Activated naive CD8-positive, alpha-beta T cell treated with anti-CD3 and anti-CD28 coated beads, Interleukin-2, amount 10 ng/mL, durations not matched to agents 7 days and 5 days (primary cell): ENCODE measurements around the gene TEX50. TPM values are rescaled to one million over a fixed set of nuclear protein-coding genes. Genes with fewer than 3 reads are reported as not detected.
"Not testable (repeated sequence)": the region's sequence is repeated elsewhere in the genome, so short reads cannot be mapped to it uniquely, and the experiment has no call there.

ENCODE experiments used
- ATAC-seq: fragments of 150-1000 bp; cut with Tn5 transposase; one replicate; pipeline ENCODE4 v1.10.0; 2021; ENCODE audit warnings: low read depth, moderate library complexity
- POLR2A ChIA-PET: fragments of 350-600 bp; sonication (Branson Sonifier 250); formaldehyde crosslinking; loops from one replicate; lab custom pipeline; 2021; ENCODE audit warnings: antibody characterized with exemption; lab: Charles Lee
- DNase-seq: peaks from one replicate; pipeline ENCODE4 v3.0.0; 2021
- H3K27ac Mint-ChIP-seq: one replicate; pipeline ENCODE4 v1.8.0; 2022; ENCODE audit warnings: mild to moderate bottlenecking, mixed read lengths
- H3K27me3 Mint-ChIP-seq: one replicate; pipeline ENCODE4 v1.8.0; 2022; ENCODE audit warnings: mild to moderate bottlenecking, moderate library complexity, mixed read lengths
- H3K36me3 Mint-ChIP-seq: one replicate; pipeline ENCODE4 v1.8.0; 2021; ENCODE audit warnings: mild to moderate bottlenecking, mixed read lengths
- H3K4me1 Mint-ChIP-seq: one replicate; pipeline ENCODE4 v1.8.0; 2021; ENCODE audit warnings: mixed read lengths
- H3K4me3 Mint-ChIP-seq: one replicate; pipeline ENCODE4 v1.8.0; 2022; ENCODE audit warnings: mild to moderate bottlenecking, moderate library complexity, mixed read lengths
- H3K9me3 Mint-ChIP-seq: one replicate; pipeline ENCODE4 v1.8.0; 2021; ENCODE audit warnings: mixed read lengths
- total RNA-seq, 2 experiments: library from RNA; stranded (reverse); gene quantifications; one replicate each; pipeline ENCODE4 v1.2.3, GENCODE V29; 2021

The TEX50 gene
- total RNA-seq, 2 experiments from 2014 or later: not detected

DNA sequence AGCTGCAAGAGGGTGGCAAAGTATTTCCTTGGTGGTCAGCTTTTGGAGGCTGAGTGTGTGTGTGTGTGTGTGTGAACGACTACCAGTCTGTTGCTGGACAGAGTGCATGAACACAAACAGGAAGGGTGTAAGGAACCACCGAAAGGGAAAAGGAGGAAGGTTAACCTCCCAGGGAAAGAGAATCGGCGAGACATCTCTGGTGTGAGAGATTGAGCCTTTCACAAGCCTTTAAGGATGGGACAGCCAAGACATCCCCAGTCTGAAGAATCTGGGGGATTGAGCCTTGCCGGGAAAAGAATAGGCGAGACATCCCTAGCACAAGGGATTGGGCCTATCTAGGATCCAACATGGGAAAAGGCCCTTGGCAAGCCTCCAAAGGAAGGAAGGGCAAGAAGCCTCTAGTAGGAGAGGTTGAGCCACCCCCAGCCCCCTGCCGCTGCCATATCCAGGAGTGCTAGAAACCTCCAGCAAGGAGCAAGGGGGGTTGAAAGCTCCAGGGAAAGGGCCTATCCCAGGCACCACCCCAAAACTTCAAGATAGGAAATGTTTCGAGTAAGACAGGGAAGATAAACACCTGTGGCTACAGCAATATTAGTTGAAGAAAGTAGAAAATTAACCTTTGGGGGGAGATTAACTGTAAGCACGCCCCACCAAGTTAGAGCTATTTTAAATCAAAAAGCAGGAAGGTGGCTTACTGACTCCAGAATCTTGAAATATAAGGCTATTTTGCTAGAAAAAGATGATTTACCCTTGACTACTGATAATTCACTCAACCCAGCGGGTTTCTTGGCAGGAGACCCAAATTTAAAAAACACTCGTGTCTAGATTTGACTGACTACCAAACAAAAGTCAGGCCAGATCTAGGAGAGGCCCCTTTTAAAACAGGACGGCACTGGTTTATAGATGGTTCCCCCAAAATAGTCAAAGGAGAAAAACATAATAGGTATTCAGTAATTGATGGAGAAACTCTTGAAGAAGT, 3.2 kb downstream of the TEX50 start:
- Mint-ChIP-seq H3K27me3 (peaks cover 2% of the 10 kb centered on the region), H3K9me3 (peaks cover 5% of the 10 kb centered on the region), H3K4me1 (peaks cover 3% of the 10 kb centered on the region), H3K27ac (no peak overlapping the region), H3K4me3 (no peak overlapping the region), H3K36me3 (peaks cover 2% of the 10 kb centered on the region)
- POLR2A ChIA-PET: no interaction called here
- DNase-seq (no peak), ATAC-seq (no peak)

DNA sequence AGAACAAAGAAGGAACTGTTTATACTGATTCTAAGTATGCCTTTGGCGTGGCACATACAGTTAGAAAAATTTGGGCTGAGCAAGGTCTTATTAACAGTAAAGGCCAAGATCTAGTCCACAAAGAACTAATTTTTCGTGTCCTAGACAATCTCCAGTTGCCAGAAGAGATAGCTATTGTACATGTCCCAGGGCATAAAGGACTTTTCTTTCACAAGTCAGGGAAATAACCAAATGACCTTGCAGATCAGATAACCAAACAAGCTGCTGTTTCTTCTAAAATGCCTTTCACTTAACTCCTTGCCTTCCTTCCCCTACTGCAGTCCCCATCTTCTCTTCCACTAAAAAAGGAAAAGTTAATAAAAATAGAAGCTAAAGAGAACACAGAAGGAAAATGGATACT, 4.0 kb downstream of the TEX50 start:
- Mint-ChIP-seq H3K4me1 (peaks cover 3% of the 10 kb centered on the region), H3K27me3 (peaks cover 2% of the 10 kb centered on the region), H3K4me3 (no peak overlapping the region), H3K9me3 (peaks cover 5% of the 10 kb centered on the region), H3K36me3 (peaks cover 2% of the 10 kb centered on the region), H3K27ac (no peak overlapping the region)
- POLR2A ChIA-PET: no interaction called here
- DNase-seq: no peak
- ATAC-seq: no peak

DNA sequence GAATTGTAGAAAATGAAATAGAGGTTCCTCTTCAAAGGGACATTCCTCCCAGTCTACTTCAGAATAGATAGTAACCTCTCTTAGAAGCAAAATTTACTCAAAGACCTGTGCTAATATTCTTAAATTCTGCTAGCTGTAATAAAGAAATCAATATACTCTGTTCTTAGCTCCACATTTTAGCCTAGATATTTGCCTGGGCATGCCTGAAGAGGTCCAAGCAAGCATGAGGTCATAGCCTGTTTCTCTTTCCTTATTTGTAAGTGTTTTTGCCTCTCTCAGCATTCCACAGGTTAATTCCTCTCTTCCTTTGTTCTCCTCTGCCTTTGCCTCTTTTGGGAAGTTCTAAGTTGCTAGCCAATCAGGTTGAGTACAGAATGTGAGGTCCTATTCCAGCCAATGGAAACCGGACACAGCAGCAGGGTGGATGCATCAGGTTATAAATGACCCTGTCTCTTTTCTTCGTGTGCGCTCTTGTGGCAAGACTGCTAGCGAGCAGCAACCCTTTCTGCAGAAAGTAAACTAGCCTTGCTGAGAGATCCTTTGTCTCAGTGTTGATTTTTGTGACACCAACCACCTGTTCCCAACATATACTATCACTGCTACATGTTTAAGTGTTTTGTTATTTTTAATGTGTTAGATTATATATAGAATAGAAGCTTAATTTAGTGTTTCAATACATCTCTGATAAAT, 7.5 kb downstream of the TEX50 start:
- H3K27me3 Mint-ChIP-seq, H3K4me3 Mint-ChIP-seq, POLR2A ChIA-PET, H3K27ac Mint-ChIP-seq, DNase-seq, ATAC-seq, H3K36me3 Mint-ChIP-seq, H3K9me3 Mint-ChIP-seq, H3K4me1 Mint-ChIP-seq: not testable (repeated sequence)

DNA sequence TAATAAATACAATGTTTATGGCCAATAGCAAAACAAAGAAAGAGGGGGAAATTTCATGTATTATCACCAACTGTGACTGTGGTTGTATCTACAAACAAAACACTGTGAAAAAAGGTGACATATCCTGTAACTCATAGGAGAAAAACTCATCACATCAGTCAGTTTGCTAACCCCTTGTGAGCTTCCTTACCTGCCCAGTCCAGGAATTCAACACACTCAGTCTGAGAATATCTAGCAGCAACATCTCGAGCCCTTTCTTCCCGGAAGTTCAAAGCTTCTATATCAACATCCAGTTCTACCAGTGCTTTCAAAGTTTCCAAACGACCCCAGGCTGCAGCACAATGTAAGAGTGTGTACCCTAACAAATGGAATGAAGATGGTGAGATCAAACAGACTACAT, 11.5 kb downstream of the TEX50 start:
- peaks cover 2% of the 10 kb centered on the region for H3K36me3 Mint-ChIP-seq
- no peak overlapping the region for H3K4me3 Mint-ChIP-seq
- H3K9me3 Mint-ChIP-seq: no peaks in the 10 kb centered on the region
- ATAC-seq (no peak), DNase-seq (no peak)
- H3K27me3 Mint-ChIP-seq: peaks cover 8% of the 10 kb centered on the region
- POLR2A ChIA-PET: no interaction called here
- H3K27ac Mint-ChIP-seq: no peak overlapping the region
- peaks cover 3% of the 10 kb centered on the region for H3K4me1 Mint-ChIP-seq

DNA sequence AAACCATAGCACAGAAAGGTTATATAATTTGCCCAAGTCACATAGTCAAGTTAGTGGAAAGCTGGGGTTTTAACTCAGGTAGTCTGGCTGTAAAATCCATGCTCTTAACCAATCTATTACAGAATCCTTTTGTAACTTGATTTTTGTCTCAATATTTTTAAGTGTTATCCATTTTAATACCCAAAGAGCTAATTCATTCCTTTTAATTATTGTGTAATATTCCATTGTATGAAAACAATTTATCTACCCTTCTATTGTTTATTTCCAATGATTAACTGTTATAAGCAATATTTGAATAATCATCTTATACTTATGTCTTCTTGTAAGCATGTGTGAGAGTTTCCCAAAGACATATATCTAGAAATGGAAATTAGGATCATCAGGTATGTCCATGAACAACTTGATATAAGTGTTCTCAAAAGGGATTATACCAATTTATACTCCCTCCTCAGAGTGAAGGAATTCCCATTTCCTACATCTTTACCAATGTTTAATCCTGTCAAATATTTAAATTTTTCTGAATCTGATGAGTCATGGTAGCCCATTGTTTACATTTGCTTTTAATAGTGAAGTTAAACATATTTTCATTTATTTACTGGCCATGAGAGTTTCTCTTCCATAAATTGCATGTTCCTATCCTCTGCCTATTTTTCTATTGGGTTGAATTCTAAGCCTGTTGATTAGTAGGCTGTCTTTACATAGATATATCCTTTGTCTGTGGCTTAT, 13.9 kb downstream of the TEX50 start:
- POLR2A ChIA-PET: no interaction called here
- peaks cover 4% of the 10 kb centered on the region for H3K9me3 Mint-ChIP-seq

DNA sequence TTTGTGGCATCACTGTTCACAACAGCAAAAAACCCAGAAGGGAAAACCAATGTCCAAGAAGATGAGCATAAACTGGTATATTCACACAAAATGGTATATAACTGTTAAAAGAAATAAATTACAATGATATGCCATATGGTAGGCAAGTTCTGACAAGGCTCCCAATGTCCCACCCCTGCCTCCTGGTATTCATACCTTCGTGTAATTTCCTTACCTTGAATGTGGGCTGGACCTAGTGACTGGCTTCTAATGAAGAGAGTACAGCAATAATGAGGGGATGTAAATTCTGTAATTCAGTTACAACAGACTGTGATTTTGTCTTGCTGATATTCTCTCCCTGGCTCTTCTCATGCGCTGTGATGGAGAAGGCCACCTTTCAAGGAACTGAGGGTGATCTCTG, 25.2 kb downstream of the TEX50 start:
- Mint-ChIP-seq H3K4me1 (no peaks in the 10 kb centered on the region), H3K9me3 (peaks cover 1% of the 10 kb centered on the region), H3K27ac (no peak overlapping the region), H3K36me3 (no peaks in the 10 kb centered on the region), H3K4me3 (no peak overlapping the region), H3K27me3 (peaks cover 3% of the 10 kb centered on the region)
- ATAC-seq (no peak), DNase-seq (no peak)
- POLR2A ChIA-PET: no interaction called here

More for the DNA sequence above, 13.9 kb downstream of the TEX50 start:
- H3K27me3 Mint-ChIP-seq: peaks cover 20% of the 10 kb centered on the region
- H3K4me1 Mint-ChIP-seq: no peaks in the 10 kb centered on the region
- no peak overlapping the region for H3K4me3 Mint-ChIP-seq
- peaks cover 4% of the 10 kb centered on the region for H3K36me3 Mint-ChIP-seq
- H3K27ac Mint-ChIP-seq: no peak overlapping the region
- no peak for DNase-seq
- ATAC-seq: no peak

DNA sequence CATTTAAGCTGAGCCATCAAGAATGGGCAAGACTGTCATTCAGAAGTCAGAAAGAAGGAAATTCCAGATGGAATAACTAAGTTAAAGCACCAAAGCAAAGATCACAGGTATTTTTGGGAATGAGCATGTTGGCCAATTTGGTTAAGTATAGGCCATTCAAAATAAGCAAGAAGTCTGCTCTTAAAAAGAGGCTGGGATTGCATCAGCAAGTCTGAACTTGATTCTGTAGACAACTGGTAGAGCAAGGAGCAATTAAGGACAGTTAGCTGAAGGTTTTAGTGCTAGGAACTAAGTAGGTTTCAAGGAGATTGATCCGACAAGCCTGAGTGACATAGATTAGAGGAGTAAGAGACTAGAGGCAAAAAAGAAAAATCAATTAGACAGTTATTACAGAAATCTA, 26.1 kb downstream of the TEX50 start:
- Mint-ChIP-seq H3K27me3 (peaks cover 3% of the 10 kb centered on the region), H3K27ac (no peak overlapping the region), H3K9me3 (peaks cover under 1% of the 10 kb centered on the region), H3K36me3 (no peaks in the 10 kb centered on the region), H3K4me3 (no peak overlapping the region), H3K4me1 (no peaks in the 10 kb centered on the region)
- POLR2A ChIA-PET: no interaction called here
- DNase-seq (no peak), ATAC-seq (no peak)

DNA sequence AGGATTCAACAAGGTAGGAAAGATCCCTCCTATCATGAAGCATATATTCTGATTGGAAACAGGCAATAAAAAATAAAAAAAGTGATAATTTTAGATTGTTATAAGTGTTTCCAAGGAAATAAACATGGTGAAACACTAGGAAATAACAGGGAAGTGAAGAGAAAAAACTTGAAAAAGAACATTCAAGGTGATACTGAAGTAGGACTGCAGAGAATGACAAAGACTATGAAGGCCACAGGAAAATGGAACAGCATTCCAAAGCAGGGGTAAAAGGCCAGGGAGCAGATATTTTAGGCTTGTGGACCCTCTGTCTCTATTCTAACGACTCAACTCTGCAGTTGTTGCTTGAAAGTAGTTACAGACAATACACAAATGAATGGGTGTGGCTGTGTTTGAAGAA, 26.6 kb downstream of the TEX50 start:
- no peaks in the 10 kb centered on the region for H3K36me3 Mint-ChIP-seq
- H3K4me3 Mint-ChIP-seq: no peak overlapping the region

DNA sequence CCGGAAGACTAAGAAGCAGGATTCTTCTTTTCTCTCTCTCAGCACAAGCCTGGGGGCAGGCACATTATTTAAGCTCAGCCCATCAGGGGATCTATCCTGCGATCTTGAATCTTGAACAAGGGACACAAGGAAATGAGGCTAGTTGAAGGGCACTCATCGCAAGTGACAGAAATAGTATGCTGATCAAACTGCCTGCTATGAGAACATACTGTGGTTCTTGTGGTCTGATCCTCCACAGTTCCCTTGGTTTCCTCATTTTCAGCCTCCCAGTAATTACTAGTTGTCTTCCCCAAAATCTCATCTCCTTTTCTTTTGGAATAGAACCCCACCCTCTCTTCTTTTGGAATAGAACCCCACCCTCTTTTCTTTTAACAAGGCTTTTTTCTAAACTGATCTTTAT, 28.0 kb downstream of the TEX50 start:
- ATAC-seq: no peak
- no peaks in the 10 kb centered on the region for H3K9me3 Mint-ChIP-seq
- no peak for DNase-seq
- H3K36me3 Mint-ChIP-seq: no peaks in the 10 kb centered on the region
- H3K27ac Mint-ChIP-seq: no peak overlapping the region
- H3K27me3 Mint-ChIP-seq: peaks cover 9% of the 10 kb centered on the region
- no peak overlapping the region for H3K4me3 Mint-ChIP-seq
- POLR2A ChIA-PET: no interaction called here
- no peaks in the 10 kb centered on the region for H3K4me1 Mint-ChIP-seq

More for the DNA sequence above, 26.6 kb downstream of the TEX50 start:
- H3K9me3 Mint-ChIP-seq: no peaks in the 10 kb centered on the region
- H3K27ac Mint-ChIP-seq: no peak overlapping the region
- ATAC-seq (no peak), DNase-seq (no peak)
- no peaks in the 10 kb centered on the region for H3K4me1 Mint-ChIP-seq
- POLR2A ChIA-PET: no interaction called here
- H3K27me3 Mint-ChIP-seq: peaks cover 3% of the 10 kb centered on the region

DNA sequence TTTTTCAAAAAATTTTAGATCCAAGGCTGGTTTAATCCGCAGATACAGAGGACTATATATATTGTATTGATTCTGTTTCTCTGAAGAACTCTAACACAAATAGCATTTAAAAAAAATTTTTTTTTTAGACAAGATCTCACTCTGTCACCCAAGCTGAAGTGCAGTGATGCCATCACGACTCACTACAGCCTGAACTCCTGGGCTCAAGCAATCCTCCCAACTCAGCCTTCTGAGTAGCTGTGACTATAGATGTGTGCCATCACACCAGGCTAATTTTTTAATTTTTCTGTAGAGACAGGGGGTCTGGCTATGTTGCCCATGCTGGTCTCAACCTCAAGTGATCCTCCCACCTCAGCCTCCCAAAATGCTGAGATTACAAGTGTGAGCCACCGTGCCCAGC, 31.5 kb downstream of the TEX50 start:
- Mint-ChIP-seq H3K4me3 (no peak overlapping the region), H3K27ac (no peak overlapping the region), H3K4me1 (peaks cover 6% of the 10 kb centered on the region), H3K9me3 (no peaks in the 10 kb centered on the region), H3K36me3 (peaks cover 1% of the 10 kb centered on the region), H3K27me3 (peaks cover 21% of the 10 kb centered on the region)
- no peak for DNase-seq
- ATAC-seq: no peak
- POLR2A ChIA-PET: no interaction called here

DNA sequence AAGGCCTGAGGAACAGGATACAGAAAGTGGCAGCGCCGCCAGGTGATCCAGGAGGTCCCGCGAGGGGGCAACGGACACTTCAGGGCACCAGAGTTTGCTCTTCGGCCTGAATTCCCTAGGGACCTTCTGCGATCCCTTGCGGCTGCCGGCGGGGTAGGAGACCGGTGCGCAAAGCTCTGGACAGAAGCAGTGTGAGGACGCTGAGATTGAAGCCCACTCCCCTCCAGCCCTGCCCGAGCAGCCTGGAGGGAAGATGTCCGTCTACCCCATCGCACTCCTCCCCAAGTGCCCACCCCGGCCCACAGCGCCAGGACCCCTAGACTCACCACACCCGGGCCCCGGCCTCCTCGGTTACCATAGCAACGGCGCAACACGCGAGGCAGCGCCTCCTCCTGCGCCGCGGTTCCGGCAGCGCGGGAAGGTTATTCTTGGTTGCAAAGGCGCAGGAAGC, 34.4 kb downstream of the TEX50 start, which contains the start of gene ANKRD45:
ANKRD45 (minus strand) TSS at position 361 of the 451 bp plus-strand sequence. CDS start 10,433 bp downstream, outside the sequence.
- H3K27me3 Mint-ChIP-seq: peaks cover 18% of the 10 kb centered on the region
- H3K4me1 Mint-ChIP-seq: peaks cover 6% of the 10 kb centered on the region
- no peaks in the 10 kb centered on the region for H3K9me3 Mint-ChIP-seq
- ATAC-seq (peak; percentile 52), DNase-seq (peak; percentile 49)
- H3K4me3 Mint-ChIP-seq: peak within 1 kb of the TSS; percentile 66
- H3K36me3 Mint-ChIP-seq: peaks cover 1% of the 10 kb centered on the region
- no peak within 1 kb of the TSS for H3K27ac Mint-ChIP-seq
- POLR2A ChIA-PET: no interaction called here

DNA sequence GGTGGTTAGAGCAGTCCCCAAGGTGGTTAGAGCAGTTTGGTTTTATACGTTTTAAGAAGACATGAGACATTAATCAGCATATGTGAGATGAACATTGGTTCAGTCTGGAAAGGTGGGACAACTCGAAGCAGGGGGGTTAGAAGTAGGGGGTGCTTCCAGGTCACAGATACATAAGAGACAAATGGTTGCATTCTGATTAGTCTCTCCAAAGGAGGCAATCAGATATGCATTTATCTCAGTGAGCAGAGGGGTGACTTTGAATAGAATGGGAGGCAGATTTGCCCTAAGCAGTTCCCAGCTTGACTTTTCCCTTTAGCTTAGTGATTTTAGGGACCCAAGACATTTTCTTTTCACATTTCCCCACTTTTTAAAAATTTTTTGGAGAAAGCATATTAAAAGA, 39.4 kb downstream of the TEX50 start:
- ATAC-seq, DNase-seq, H3K27ac Mint-ChIP-seq, H3K4me1 Mint-ChIP-seq, H3K36me3 Mint-ChIP-seq, POLR2A ChIA-PET, H3K9me3 Mint-ChIP-seq, H3K4me3 Mint-ChIP-seq, H3K27me3 Mint-ChIP-seq: not testable (repeated sequence)

DNA sequence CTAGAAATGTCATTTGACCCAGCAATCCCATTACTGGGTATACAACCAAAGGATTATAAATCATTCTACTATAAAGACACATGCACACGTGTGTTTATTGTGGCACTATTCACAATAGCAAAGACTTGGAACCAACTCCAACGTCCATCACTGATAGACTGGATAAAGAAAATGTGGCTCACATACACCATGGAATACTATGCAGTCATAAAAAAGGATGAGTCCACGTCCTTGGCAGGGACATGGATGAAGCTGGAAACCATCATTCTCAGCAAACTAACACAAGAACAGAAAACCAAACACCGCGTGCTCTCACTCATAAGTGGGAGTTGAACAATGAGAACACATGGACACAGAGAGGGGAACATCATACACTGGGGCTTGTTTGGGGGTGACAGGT, 45.0 kb downstream of the TEX50 start:
- H3K9me3 Mint-ChIP-seq: not testable (repeated sequence)

More for the DNA sequence above, 45.0 kb downstream of the TEX50 start:
- H3K4me3 Mint-ChIP-seq, ATAC-seq, H3K27ac Mint-ChIP-seq, H3K4me1 Mint-ChIP-seq, DNase-seq, H3K36me3 Mint-ChIP-seq, H3K27me3 Mint-ChIP-seq, POLR2A ChIA-PET: not testable (repeated sequence)
